Body of pancreas (tissue), 4 donors: ENCODE measurements around the gene LIPT2.

Experiments
- POLR2A ChIP-seq, 3 donors: fragments of 450-650 bp; IDR thresholded peaks; one replicate each; pipeline ENCODE4 v1.6.1; 2016; ENCODE audit warnings: antibody characterized with exemption in 3 of 3, mild to moderate bottlenecking in 2 of 3
- TF ChIP-seq, protein P1 (sequence below), 7 experiments: fragments of 450-650 bp in 4 of 7; fragments of 200-600 bp in 3 of 7; sonication (generic) in 3 of 7; IDR thresholded peaks; one replicate each; pipeline ENCODE4 v1.5.1; 2016 to 2019; ENCODE audit warnings: antibody characterized with exemption in 7 of 7

- TF ChIP-seq, protein P1, sequence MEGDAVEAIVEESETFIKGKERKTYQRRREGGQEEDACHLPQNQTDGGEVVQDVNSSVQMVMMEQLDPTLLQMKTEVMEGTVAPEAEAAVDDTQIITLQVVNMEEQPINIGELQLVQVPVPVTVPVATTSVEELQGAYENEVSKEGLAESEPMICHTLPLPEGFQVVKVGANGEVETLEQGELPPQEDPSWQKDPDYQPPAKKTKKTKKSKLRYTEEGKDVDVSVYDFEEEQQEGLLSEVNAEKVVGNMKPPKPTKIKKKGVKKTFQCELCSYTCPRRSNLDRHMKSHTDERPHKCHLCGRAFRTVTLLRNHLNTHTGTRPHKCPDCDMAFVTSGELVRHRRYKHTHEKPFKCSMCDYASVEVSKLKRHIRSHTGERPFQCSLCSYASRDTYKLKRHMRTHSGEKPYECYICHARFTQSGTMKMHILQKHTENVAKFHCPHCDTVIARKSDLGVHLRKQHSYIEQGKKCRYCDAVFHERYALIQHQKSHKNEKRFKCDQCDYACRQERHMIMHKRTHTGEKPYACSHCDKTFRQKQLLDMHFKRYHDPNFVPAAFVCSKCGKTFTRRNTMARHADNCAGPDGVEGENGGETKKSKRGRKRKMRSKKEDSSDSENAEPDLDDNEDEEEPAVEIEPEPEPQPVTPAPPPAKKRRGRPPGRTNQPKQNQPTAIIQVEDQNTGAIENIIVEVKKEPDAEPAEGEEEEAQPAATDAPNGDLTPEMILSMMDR (IDR thresholded peaks at IDR 0.05) = no peak
- TF ChIP-seq POLR2A (IDR thresholded peaks at IDR 0.05) = no peak
These were observed 28.8 kb downstream of the LIPT2 start for GRCh38 chr11:74464746-74465145.
